ENCODE data around the gene RECQL.

RECQL gene, protein sequence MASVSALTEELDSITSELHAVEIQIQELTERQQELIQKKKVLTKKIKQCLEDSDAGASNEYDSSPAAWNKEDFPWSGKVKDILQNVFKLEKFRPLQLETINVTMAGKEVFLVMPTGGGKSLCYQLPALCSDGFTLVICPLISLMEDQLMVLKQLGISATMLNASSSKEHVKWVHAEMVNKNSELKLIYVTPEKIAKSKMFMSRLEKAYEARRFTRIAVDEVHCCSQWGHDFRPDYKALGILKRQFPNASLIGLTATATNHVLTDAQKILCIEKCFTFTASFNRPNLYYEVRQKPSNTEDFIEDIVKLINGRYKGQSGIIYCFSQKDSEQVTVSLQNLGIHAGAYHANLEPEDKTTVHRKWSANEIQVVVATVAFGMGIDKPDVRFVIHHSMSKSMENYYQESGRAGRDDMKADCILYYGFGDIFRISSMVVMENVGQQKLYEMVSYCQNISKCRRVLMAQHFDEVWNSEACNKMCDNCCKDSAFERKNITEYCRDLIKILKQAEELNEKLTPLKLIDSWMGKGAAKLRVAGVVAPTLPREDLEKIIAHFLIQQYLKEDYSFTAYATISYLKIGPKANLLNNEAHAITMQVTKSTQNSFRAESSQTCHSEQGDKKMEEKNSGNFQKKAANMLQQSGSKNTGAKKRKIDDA

GRCh38 chr12:21501258-21502163 is at the start of gene RECQL, which contains the start of gene GOLT1B:
Gene RECQL, minus strand, starts transcription at chr12:21501635. Its CDS starts 2,065 bp downstream, at chr12:21499570.
Gene GOLT1B, plus strand, starts transcription at chr12:21501789. Its CDS starts 135 bp downstream, at chr12:21501924.
- no peak within 1 kb of the TSS for H3K27ac ChIP-seq (ENCODE audit: low read length)
- H3K9me3 ChIP-seq (ENCODE audit: control insufficient read depth, low read depth, low read length): no peaks in the 10 kb centered on the region

DNA sequence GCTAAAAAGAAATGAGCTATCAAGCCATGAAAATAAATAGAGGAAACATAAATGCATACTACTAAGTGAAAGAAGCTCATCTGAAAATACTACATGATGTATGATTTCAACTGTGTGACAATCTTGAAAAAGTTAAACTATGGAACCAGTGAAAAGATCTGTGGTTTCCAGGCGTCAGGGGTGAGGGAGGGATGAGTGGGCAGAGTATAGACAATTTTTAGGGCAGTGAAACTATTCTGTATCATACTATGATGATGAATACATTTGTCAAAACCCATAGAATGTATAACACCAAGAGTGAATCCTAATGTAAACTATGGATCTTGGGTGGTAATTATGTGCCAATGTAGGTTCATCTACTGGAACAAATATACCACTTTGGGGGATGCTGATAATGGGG is 46.0 kb upstream of the RECQL start:
- H3K27ac ChIP-seq (ENCODE audit: low read length): no peak overlapping the region
- no peaks in the 10 kb centered on the region for H3K4me1 ChIP-seq (ENCODE audit: control insufficient read depth, low read depth, low read length)
- H3K9ac ChIP-seq (ENCODE audit: low read length): no peak overlapping the region
- no peaks in the 10 kb centered on the region for H3K9me3 ChIP-seq (ENCODE audit: control insufficient read depth, low read depth, low read length)
- H3K27me3 ChIP-seq (ENCODE audit: control insufficient read depth, insufficient read depth, low read length): no peaks in the 10 kb centered on the region
- no peaks in the 10 kb centered on the region for H3K36me3 ChIP-seq (ENCODE audit: control insufficient read depth, low read depth, low read length)
- H3K4me3 ChIP-seq (ENCODE audit: low read length): no peak overlapping the region

More at GRCh38 chr12:21501258-21502163, at the start of gene RECQL, which contains the start of gene GOLT1B:
- Histone ChIP-seq H3K27me3 (ENCODE audit: control insufficient read depth, insufficient read depth, low read length) (no peaks in the 10 kb centered on the region), H3K9ac (ENCODE audit: low read length) (peak within 1 kb of the TSS; percentile 72), H3K36me3 (ENCODE audit: control insufficient read depth, low read depth, low read length) (peaks cover 17% of the 10 kb centered on the region), H3K4me3 (ENCODE audit: low read length) (peak within 1 kb of the TSS; percentile 76), H3K4me1 (ENCODE audit: control insufficient read depth, low read depth, low read length) (peaks cover 8% of the 10 kb centered on the region)

- Histone ChIP-seq H3K27ac (ENCODE audit: low read length) (no peak overlapping the region), H3K4me3 (ENCODE audit: low read length) (no peak overlapping the region), H3K27me3 (ENCODE audit: control insufficient read depth, insufficient read depth, low read length) (no peaks in the 10 kb centered on the region), H3K9me3 (ENCODE audit: control insufficient read depth, low read depth, low read length) (no peaks in the 10 kb centered on the region), H3K36me3 (ENCODE audit: control insufficient read depth, low read depth, low read length) (no peaks in the 10 kb centered on the region), H3K9ac (ENCODE audit: low read length) (no peak overlapping the region), H3K4me1 (ENCODE audit: control insufficient read depth, low read depth, low read length) (no peaks in the 10 kb centered on the region)
These were observed 45.3 kb upstream of the RECQL start for GRCh38 chr12:21546716-21547115.

GRCh38 chr12:21545557-21545956 is 44.1 kb upstream of the RECQL start:
- Histone ChIP-seq H3K9me3 (ENCODE audit: control insufficient read depth, low read depth, low read length) (no peaks in the 10 kb centered on the region), H3K4me3 (ENCODE audit: low read length) (no peak overlapping the region), H3K27me3 (ENCODE audit: control insufficient read depth, insufficient read depth, low read length) (no peaks in the 10 kb centered on the region), H3K9ac (ENCODE audit: low read length) (no peak overlapping the region), H3K36me3 (ENCODE audit: control insufficient read depth, low read depth, low read length) (no peaks in the 10 kb centered on the region), H3K27ac (ENCODE audit: low read length) (no peak overlapping the region), H3K4me1 (ENCODE audit: control insufficient read depth, low read depth, low read length) (no peaks in the 10 kb centered on the region)

- Histone ChIP-seq H3K9me3 (ENCODE audit: control insufficient read depth, low read depth, low read length) (no peaks in the 10 kb centered on the region), H3K9ac (ENCODE audit: low read length) (no peak overlapping the region), H3K27me3 (ENCODE audit: control insufficient read depth, insufficient read depth, low read length) (no peaks in the 10 kb centered on the region), H3K4me1 (ENCODE audit: control insufficient read depth, low read depth, low read length) (no peaks in the 10 kb centered on the region), H3K36me3 (ENCODE audit: control insufficient read depth, low read depth, low read length) (no peaks in the 10 kb centered on the region), H3K4me3 (ENCODE audit: low read length) (no peak overlapping the region), H3K27ac (ENCODE audit: low read length) (no peak overlapping the region)
These were observed 41.7 kb upstream of the RECQL start for GRCh38 chr12:21543151-21543550.

DNA sequence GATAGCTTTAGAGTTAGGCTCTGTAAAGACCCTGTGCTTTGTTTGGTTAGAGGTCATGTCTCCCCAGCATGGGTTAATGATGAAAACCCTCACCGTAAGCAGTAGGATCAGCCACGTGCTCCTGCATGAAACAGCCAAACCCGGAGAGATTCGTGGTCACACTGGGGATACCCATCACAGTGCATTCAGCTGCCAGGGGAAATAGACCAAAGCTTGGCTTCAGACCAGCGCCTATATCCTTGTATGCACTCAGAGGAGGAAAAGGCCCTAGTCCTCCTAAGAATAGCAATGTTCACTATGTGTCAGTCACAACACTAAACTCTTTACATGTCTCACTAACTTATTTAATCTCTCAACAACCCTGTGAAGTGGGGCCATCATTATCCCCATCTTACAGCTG is 41.0 kb upstream of the RECQL start:
- Histone ChIP-seq H3K36me3 (ENCODE audit: control insufficient read depth, low read depth, low read length) (no peaks in the 10 kb centered on the region), H3K27me3 (ENCODE audit: control insufficient read depth, insufficient read depth, low read length) (no peaks in the 10 kb centered on the region), H3K4me1 (ENCODE audit: control insufficient read depth, low read depth, low read length) (no peaks in the 10 kb centered on the region), H3K9me3 (ENCODE audit: control insufficient read depth, low read depth, low read length) (no peaks in the 10 kb centered on the region), H3K27ac (ENCODE audit: low read length) (no peak overlapping the region), H3K4me3 (ENCODE audit: low read length) (no peak overlapping the region), H3K9ac (ENCODE audit: low read length) (no peak overlapping the region)

GRCh38 chr12:21541773-21542172 is 40.3 kb upstream of the RECQL start:
- Histone ChIP-seq H3K9me3 (ENCODE audit: control insufficient read depth, low read depth, low read length) (no peaks in the 10 kb centered on the region), H3K36me3 (ENCODE audit: control insufficient read depth, low read depth, low read length) (no peaks in the 10 kb centered on the region), H3K27ac (ENCODE audit: low read length) (no peak overlapping the region), H3K9ac (ENCODE audit: low read length) (no peak overlapping the region), H3K27me3 (ENCODE audit: control insufficient read depth, insufficient read depth, low read length) (no peaks in the 10 kb centered on the region), H3K4me1 (ENCODE audit: control insufficient read depth, low read depth, low read length) (no peaks in the 10 kb centered on the region), H3K4me3 (ENCODE audit: low read length) (no peak overlapping the region)

GRCh38 chr12:21539797-21540196 is 38.4 kb upstream of the RECQL start:
- Histone ChIP-seq H3K9ac (ENCODE audit: low read length) (no peak overlapping the region), H3K27ac (ENCODE audit: low read length) (no peak overlapping the region), H3K4me3 (ENCODE audit: low read length) (no peak overlapping the region), H3K36me3 (ENCODE audit: control insufficient read depth, low read depth, low read length) (no peaks in the 10 kb centered on the region), H3K9me3 (ENCODE audit: control insufficient read depth, low read depth, low read length) (no peaks in the 10 kb centered on the region), H3K4me1 (ENCODE audit: control insufficient read depth, low read depth, low read length) (no peaks in the 10 kb centered on the region), H3K27me3 (ENCODE audit: control insufficient read depth, insufficient read depth, low read length) (no peaks in the 10 kb centered on the region)

DNA sequence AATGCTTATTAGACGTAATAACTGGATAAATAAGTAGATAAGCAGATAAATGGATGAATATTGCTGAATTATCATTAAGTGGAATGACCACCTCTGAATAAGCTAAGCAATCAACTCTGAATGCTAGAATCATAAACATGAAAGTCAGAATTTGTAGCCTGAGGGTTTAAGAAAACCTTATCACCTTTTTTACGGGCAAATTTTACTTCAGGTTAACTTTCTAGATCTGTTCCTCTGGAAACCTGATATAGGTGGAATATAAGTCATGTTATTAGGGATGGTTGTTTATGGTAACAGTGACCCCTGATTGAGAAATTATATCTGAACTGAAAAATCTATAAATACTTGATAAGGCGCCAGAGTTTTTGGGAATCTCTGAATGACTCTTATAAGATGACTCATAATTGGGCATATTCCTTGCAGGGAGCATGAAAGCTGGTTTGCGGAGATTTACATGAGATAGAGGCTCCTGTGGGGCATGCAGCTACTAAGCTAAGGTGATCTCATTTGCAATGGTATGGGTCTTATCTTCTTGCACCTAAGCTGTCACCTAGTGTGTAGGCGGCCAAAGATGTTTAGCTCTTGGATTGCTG is 36.7 kb upstream of the RECQL start:
- Histone ChIP-seq H3K9me3 (ENCODE audit: control insufficient read depth, low read depth, low read length) (no peaks in the 10 kb centered on the region), H3K4me1 (ENCODE audit: control insufficient read depth, low read depth, low read length) (no peaks in the 10 kb centered on the region), H3K9ac (ENCODE audit: low read length) (no peak overlapping the region), H3K27ac (ENCODE audit: low read length) (no peak overlapping the region), H3K36me3 (ENCODE audit: control insufficient read depth, low read depth, low read length) (no peaks in the 10 kb centered on the region), H3K27me3 (ENCODE audit: control insufficient read depth, insufficient read depth, low read length) (no peaks in the 10 kb centered on the region), H3K4me3 (ENCODE audit: low read length) (no peak overlapping the region)

DNA sequence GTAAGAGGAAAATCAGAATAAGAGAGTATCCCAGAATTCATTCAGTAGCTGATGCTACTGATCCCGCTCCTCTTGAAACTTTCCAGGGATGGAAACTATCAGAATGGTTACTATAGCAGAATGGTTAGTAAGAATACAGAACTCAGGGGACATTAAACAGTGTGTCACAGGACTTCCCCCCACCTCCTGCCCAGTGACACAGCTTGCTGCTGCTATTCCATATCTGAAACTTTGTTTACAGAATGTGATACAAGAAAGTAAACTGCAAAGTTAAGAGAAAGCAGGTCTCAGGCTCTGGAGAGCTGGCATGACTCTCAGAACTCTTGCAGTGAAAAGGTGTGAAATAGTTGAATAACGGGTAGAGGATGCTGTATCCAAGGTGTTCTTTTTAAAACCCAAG is 28.0 kb upstream of the RECQL start:
- Histone ChIP-seq H3K27me3 (ENCODE audit: control insufficient read depth, insufficient read depth, low read length) (peaks cover 49% of the 10 kb centered on the region), H3K4me3 (ENCODE audit: low read length) (no peak overlapping the region), H3K27ac (ENCODE audit: low read length) (no peak overlapping the region), H3K36me3 (ENCODE audit: control insufficient read depth, low read depth, low read length) (no peaks in the 10 kb centered on the region), H3K4me1 (ENCODE audit: control insufficient read depth, low read depth, low read length) (peaks cover 7% of the 10 kb centered on the region), H3K9me3 (ENCODE audit: control insufficient read depth, low read depth, low read length) (no peaks in the 10 kb centered on the region), H3K9ac (ENCODE audit: low read length) (no peak overlapping the region)

GRCh38 chr12:21528953-21529352 is 27.5 kb upstream of the RECQL start:
- Histone ChIP-seq H3K36me3 (ENCODE audit: control insufficient read depth, low read depth, low read length) (no peaks in the 10 kb centered on the region), H3K9me3 (ENCODE audit: control insufficient read depth, low read depth, low read length) (no peaks in the 10 kb centered on the region), H3K9ac (ENCODE audit: low read length) (no peak overlapping the region), H3K4me1 (ENCODE audit: control insufficient read depth, low read depth, low read length) (peaks cover 7% of the 10 kb centered on the region), H3K4me3 (ENCODE audit: low read length) (no peak overlapping the region), H3K27ac (ENCODE audit: low read length) (no peak overlapping the region), H3K27me3 (ENCODE audit: control insufficient read depth, insufficient read depth, low read length) (peaks cover 49% of the 10 kb centered on the region)
